Heart left ventricle (tissue), 13 donors: ENCODE data around the gene PGBD5.

ENCODE experiments used
- CTCF ChIP-seq, 12 donors: fragments of 200-600 bp; sonication (generic) in 4 of 12; IDR thresholded peaks; one replicate each; pipeline versions ENCODE4 v1.5.0 to v1.8.0; 2018 to 2022; ENCODE audit warnings: antibody characterized with exemption in 12 of 12, mild to moderate bottlenecking in 5 of 12
- POLR2A ChIP-seq, 2 donors: fragments of 450-650 bp; IDR thresholded peaks; one replicate each; pipeline ENCODE4 v1.6.1; 2017; ENCODE audit warnings: antibody characterized with exemption in 2 of 2, mild to moderate bottlenecking in 2 of 2, moderate library complexity in 2 of 2
- donor health status: ischemic (EF 13 %, LVEDD 7.1; RV severe dilation, severe dysfunction).
- donor health status: DM: no; HTN: yes; CAD: no.
- donor health status: DM: no; HTN: no; CAD: no.
- donor health status: ischemic (EF 25% LVEDD 6.9; RV normal size, moderate dysfunction).
- donor health status: ischemic (EF 25% LVEDD 5.7; RV mildly dilated, moderate dysfunction).
- donor health status: ischemic (EF 35%, LVEDD 5.7; RV mildly dilated, moderate dysfunction).
- donor health status: nonischemic (EF 11% LVEDD 7.7; RV severe dilation, severe dysfunction).
- donor health status: DM: yes; HTN: yes; CAD: no.
- donor health status: PGD.
- donor health status: ischemic (EF 29% LVEDD 5.4; RV normal size, mild dysfunction).
- donor health status: nonischemic (EF 23%, LVEDD 6.1; RV moderate dilation, normal function).

DNA sequence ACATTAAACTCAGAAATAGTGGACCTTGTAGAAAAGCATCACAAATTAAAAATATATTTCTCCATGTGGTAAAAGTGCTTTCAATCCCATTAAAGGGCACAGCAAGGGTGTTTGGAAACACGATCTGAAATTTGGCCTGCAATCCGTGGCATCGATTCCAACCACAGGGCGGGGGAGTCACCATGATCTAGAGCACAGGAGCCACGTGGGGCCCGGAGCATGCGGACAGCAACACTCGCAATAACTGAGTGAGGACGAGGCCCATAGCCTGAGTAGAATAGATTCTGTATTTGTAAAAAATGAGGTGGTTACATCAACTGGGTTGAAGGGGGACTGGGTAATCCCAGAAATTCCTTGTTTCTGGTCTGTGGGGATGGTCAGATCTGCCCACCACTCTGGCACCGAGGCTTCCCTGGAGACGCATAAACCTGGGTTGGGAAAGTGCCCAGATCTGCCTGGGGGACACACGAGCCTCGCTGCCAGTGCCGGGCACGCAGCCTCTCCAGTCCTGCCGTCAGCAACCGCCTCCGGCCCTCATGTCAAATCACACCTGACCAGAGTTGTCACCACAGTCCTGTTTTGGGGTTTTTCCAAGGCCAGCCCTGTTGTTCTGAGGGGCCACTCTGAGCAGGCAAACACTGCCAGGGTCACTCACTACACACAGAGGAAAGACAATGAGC, 104.3 kb downstream of the PGBD5 start:
- no peak for TF ChIP-seq CTCF (IDR thresholded peaks at IDR 0.05)
- no peak for TF ChIP-seq POLR2A (IDR thresholded peaks at IDR 0.05)
